ENCODE results near the gene FES.
A peak's percentile ranks its signal among the peaks of the same experiment; 100 is the strongest.

Gene FES

DNA sequence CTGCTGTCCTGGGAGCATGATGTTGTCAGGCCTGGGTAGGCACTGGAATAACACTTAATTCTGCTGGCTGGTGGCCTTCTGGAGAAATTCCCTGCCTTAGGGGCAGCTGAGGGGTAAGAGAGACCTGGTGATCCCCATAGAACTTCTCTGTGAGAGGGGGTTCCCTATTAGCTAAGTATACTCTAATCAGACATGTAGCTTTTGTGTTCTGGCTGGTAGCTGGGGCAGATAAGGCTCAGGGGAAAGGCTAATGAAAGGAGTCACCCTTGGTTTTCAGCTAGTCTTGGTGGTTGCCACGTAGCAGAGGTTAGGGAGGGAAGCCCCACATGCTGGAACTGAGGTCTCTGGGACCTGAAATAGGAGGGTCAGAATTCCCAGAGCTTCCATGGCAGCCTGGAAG lies 49.0 kb downstream of the FES start:
- no peak for DNase-seq

DNA sequence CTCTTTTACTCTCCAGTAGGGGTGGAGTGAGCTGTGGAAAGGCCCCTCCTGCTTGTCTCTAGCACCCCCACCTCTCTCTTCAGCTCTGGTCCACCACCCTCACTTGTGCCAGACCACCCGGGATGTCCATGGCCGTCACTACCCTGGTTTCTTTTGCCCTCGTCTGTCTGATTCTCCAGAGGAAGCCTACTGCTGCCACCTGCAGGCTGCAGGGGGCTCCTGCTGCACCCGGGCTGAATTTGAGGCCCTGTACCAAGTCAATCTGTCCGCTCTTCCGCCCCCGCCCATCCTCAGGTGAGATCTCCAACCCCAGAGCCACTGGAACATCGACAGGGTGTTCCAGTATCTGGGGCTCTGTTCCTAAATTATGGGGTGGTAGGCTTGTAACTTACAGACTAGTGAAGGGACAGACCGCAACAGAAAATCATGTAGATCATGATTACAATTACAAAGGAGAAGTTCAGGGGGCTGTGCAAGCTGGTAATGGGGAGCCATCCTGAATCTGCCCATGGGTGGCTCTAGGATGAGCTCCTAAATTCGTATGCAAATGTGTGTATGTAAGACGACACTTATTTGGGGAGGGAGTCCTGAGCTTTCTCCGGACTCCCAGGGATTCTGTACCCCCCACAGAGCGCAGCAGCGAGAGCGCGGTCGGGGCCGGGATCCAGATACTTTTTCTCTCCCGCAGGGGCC lies 50.1 kb downstream of the FES start:
- DNase-seq, result peak; percentile 80

DNA sequence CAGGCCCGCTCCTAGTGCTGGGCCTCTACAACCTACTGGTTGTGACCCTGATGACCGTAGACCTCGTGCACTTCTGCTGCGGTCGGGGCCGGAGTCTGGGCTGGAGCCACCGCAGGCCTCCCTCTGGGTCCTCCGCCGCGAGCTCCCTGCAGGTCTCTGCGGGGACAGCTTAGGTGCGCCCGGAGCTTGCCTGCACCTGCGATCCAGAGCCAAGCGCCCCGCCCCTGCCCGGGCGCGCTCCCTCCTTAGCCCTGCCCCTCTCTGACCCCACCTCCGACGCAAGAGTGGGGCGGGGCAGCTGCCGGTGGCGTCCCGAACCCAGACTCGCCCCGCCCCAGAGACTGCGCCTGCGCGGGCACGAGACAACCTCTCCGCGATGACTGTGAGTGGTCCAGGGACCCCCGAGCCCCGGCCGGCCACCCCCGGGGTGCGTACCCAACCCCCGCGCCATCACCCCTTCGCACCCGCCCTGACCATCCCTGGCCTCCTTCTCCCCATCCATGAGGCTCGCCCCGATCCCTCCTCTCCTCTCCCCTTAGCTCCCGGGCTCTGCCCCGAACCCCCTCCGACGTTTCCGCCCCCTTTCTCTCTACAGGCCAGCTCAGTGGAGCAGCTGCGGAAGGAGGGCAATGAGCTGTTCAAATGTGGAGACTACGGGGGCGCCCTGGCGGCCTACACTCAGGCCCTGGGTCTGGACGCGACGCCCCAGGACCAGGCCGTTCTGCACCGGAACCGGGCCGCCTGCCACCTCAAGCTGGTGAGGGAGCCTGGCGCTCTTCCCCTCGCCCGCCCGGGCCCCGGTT lies 50.8 kb downstream of the FES start, which contains the start of gene UNC45A:
Gene UNC45A, plus strand, starts transcription at position 337 of the 803 bp plus-strand sequence. Its CDS starts 40 bp downstream, at position 377.
- peak; percentile 81 for DNase-seq

DNA sequence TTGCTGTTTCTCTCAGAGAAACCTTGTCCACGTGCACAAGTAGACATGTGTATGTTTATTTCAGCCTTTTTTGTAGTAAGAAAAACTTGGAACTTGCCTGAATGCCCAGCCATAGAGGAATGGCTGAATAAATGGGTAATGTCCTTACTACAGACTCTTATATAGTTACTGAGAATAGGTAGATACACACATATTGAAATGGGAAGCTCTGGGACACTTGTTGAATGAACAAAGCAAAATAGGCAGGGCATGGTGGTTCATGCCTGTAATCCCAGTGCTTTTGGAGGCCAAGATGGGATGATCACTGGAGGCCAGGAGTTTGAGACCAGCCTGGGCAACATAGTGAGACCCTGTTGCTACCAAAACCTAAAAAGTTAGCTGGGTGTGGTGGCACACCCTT lies 52.5 kb downstream of the FES start:
- no peak for DNase-seq

DNA sequence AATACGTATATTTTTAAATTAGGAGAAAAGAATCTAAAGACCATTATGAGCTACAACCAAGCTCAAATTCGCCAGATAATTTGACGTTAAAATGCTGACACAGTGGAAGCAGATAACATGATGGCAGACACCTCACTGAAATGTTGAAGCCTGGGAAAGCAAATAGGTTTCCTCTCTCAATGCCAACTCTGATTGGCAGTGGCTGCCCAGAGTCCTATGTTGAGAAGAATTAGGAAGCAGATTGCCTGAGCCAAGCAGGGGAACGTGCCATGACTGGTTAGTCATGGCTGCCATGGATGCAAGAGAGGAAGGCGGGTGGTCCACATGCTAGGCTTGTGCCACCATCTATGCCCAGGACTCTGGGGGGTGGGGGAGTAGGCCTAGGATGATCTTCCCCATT lies 54.0 kb downstream of the FES start:
- DNase-seq, result no peak

DNA sequence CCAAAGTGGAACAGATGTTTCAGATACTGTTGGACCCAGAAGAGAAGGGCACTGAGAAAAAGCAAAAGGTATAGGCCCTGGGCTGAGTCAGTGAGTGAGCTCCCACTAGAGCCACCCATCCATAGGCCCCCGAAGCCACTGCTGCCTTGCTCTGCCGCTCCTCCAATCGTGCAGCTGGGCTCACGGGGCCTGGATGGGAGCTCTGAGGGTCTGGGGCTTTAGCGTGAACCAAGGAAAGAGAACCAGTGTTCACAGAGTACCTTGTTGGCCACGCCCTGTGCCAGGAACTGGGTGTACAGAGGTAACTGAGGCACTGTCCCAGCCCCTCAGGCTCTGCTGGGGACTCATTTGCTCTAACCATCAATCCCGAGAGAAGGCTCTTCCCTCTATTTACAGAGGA lies 55.5 kb downstream of the FES start:
- DNase-seq, result no peak

DNA sequence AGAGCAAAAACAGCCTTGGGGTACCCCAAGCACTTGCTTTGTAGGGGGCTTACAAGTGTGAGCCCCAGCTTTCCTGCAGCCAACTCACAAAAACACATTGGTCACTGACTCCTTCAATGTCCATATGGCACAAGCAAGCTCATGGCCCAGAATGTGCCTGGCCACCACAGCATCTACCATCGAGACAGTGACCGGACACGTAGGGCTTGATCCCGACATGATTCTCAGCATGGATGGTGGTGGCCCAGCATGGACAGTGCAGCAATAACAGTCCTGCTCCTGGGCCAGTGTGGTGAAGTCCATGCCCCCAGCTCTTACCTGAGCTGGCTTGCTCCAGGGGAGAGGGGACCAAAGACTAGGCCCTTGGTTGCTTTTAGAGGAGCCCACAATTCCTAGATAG lies 56.7 kb downstream of the FES start:
- DNase-seq, result no peak

DNA sequence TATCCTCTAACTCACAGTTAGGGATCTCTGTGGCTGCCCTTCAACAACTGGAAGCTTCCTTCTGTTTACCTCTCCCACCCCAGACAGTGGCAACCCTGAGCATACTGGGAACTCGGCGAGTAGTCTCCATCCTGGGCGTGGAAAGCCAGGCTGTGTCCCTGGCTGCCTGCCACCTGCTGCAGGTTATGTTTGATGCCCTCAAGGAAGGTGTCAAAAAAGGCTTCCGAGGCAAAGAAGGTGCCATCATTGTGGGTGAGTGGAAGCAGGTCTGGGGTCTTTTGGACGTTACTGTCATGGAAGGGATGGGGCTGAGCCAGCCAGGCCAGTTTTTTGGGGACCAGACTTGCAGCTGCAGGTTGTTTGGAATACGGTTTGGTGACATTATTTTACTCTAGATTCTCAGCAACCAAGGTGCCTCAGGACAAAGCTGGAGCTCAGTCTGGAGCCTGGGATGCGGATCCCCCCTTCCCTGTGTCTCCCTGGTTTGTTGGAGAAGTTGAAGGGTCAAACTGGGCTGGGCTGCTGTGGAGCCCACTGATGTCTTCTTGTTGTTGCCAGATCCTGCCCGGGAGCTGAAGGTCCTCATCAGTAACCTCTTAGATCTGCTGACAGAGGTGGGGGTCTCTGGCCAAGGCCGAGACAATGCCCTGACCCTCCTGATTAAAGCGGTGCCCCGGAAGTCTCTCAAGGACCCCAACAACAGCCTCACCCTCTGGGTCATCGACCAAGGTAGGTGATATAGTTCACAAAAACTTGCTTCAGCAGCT lies 58.2 kb downstream of the FES start:
- no peak for DNase-seq

DNA sequence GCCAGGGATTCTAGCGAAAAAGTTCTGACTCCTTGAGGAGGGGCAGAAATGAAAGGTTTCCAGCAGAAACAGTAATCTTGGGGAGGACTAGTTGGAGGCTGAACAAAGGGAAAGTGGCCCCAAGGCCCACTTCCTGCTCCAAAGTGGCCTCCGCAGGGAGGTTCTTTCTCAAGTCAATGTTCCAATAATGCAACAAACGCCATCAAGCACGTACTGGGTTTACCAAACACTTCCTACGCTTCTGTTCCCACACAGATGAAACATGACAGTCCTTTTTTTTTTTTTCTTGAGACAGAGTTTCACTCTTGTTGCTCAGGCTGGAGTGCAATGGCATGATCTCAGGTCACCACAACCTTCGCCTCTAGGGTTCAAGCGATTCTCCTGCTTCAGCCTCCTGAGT lies 60.8 kb downstream of the FES start:
- DNase-seq, result no peak
